ENCODE results near the gene SRP9.

DNA sequence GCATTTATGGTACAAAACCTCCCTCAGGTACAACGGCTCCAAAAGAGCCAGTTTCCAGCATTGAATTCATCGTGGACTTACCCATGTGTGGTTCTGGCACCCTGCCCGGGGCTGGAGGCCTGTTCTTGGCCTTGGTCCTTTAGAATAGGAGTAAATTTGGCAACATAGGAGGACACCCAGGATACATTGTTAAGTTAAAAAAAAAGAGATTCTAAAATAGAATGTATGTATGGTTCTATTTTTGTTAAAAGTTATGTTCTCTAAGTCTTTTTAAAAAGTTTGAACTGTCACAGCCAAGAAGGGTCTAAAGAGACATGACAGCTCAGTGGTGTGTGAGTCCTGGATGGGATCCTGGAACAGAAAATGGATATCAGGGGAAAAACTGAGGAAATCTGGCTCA, 58.2 kb downstream of the SRP9 start:
- TF ChIP-seq, protein P1, sequence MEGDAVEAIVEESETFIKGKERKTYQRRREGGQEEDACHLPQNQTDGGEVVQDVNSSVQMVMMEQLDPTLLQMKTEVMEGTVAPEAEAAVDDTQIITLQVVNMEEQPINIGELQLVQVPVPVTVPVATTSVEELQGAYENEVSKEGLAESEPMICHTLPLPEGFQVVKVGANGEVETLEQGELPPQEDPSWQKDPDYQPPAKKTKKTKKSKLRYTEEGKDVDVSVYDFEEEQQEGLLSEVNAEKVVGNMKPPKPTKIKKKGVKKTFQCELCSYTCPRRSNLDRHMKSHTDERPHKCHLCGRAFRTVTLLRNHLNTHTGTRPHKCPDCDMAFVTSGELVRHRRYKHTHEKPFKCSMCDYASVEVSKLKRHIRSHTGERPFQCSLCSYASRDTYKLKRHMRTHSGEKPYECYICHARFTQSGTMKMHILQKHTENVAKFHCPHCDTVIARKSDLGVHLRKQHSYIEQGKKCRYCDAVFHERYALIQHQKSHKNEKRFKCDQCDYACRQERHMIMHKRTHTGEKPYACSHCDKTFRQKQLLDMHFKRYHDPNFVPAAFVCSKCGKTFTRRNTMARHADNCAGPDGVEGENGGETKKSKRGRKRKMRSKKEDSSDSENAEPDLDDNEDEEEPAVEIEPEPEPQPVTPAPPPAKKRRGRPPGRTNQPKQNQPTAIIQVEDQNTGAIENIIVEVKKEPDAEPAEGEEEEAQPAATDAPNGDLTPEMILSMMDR (IDR thresholded peaks at IDR 0.05) = no peak
- TF ChIP-seq POLR2A (IDR thresholded peaks at IDR 0.05) = no peak
